Fibroblast of lung (primary cell): ENCODE results near the gene B3GLCT.

Experiments
- EZH2 ChIP-seq: IDR thresholded peaks from 2 replicates; pipeline ENCODE4 v1.5.1; 2012; ENCODE audit warnings: low read length, control low read depth, mild to moderate bottlenecking; ENCODE audit errors: missing control alignments
- TF ChIP-seq, protein P1 (sequence below), 2 donors: IDR thresholded peaks in 1 of 2; conservative IDR thresholded peaks in 1 of 2; 1 replicate in 1 of 2; 2 replicates in 1 of 2; pipeline ENCODE4 v1.5.1; 2011 to 2012; ENCODE audit warnings: low read length in 2 of 2, control low read depth in 1 of 2, inconsistent platforms in 1 of 2, low read depth in 1 of 2, mild to moderate bottlenecking in 1 of 2

DNA sequence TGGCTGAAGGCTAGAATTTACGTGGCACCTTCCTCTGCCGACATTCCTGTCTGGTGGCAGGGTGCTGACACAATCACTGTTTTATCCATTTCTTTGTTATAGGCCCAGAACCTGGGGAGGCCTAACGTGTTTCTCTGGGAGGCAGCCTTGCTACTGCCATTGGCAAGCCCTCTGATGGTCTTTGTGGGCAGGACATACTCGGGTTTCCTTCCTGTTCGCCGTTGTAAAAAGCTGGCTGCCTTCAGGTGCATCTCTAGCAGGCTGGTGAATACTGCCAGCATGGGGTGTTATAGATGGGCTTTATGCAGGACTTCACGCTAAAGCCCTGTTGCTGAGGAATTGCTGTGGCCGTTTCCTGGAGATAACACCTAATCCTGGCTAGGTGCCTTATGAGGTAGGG is 28.1 kb downstream of the B3GLCT start:
- no peak for TF ChIP-seq EZH2
- TF ChIP-seq, protein P1, sequence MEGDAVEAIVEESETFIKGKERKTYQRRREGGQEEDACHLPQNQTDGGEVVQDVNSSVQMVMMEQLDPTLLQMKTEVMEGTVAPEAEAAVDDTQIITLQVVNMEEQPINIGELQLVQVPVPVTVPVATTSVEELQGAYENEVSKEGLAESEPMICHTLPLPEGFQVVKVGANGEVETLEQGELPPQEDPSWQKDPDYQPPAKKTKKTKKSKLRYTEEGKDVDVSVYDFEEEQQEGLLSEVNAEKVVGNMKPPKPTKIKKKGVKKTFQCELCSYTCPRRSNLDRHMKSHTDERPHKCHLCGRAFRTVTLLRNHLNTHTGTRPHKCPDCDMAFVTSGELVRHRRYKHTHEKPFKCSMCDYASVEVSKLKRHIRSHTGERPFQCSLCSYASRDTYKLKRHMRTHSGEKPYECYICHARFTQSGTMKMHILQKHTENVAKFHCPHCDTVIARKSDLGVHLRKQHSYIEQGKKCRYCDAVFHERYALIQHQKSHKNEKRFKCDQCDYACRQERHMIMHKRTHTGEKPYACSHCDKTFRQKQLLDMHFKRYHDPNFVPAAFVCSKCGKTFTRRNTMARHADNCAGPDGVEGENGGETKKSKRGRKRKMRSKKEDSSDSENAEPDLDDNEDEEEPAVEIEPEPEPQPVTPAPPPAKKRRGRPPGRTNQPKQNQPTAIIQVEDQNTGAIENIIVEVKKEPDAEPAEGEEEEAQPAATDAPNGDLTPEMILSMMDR (conservative IDR thresholded peaks at IDR 0.05 in 1 of 2, IDR thresholded peaks at IDR 0.05 in 1 of 2; ENCODE audit: low read depth in 1 of 2, low read length in 2 of 2) = no peak
